ENCODE data around the gene CYB561. TPM values are rescaled to one million over a fixed set of nuclear protein-coding genes. Genes with fewer than 3 reads are reported as not detected.
A peak's percentile ranks its signal among the peaks of the same experiment; 100 is the strongest.

Gene CYB561
- total RNA-seq, 1 experiment from 2014 or later: 42.8 TPM

DNA sequence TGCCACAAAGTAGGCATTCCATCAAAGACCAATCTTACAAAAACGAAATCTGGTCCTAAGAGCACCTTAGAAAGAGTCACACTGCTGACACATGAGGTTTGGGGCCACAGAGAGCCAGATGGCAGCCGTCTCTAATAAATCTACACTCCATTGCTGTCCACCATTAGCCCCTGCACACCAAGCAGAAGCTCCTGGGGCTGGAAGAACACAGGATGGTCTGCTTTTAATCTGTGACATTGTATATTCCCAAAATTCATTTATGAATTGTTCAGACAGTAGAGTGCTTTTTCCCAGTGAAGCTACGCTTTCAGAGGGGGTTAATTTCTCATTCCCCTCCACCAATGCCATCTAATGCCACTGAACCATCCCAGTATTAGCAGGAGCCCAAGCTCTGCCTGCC lies 1.6 kb downstream of the CYB561 start:
- Histone ChIP-seq H3K36me3 (peaks cover 5% of the 10 kb centered on the region; the same call in 1 of the 2 replicates), H3K4me3 (no peak overlapping the region; the same call in 1 of the 2 replicates), H3K9me3 (no peaks in the 10 kb centered on the region), H3K27me3 (no peaks in the 10 kb centered on the region)
- no peak for DNase-seq

DNA sequence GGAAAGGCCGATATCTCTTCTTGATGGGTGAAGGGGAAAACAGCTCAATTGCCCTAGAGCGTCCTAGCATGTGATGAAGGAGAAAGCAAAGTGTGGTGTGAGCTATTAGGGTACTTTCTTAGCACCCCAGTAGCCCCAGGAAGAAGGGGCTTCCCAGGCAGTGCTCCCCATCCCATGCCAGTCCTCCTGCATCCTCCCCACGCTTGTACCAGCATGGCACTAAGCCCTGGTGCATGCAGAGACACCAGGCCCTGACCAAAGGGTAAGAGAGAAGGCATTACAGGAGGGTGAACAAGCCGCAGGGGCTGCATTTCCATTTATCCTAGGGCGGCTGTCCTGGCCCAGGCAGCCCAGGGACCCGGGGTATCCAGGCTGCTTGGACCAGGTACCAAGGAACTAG lies 3.1 kb downstream of the CYB561 start:
- Histone ChIP-seq H3K4me3 (no peak overlapping the region), H3K9me3 (no peaks in the 10 kb centered on the region), H3K36me3 (peaks cover 5% of the 10 kb centered on the region; the same call in 1 of the 2 replicates), H3K27me3 (no peaks in the 10 kb centered on the region)
- DNase-seq: no peak

DNA sequence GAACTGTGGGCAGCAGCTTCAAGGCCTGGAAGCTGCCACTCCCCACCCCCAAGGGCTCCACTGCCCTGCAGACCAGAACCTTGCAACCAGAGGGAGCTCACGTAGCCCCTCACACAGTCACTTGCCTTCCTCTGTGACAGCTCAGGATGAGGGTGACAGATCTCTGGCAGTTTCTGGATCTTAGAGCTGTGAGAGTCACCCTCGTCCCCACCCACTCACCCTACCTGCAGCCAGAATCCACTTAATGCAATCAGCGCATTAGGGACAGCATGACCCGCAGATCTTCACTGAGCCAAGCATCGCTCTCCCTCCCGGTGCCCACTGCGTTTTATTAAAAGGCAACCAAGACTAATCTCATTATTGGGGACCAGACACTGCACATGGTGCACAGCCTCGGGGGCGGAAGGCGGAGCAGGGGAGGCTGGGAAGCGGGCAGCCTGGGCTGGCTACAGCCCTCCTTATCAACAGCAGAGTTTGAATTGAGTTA lies 3.5 kb downstream of the CYB561 start:
- Histone ChIP-seq H3K4me3 (no peak overlapping the region), H3K27me3 (no peaks in the 10 kb centered on the region), H3K36me3 (peaks cover 5% of the 10 kb centered on the region; the same call in 1 of the 2 replicates), H3K9me3 (no peaks in the 10 kb centered on the region)
- DNase-seq: no peak

DNA sequence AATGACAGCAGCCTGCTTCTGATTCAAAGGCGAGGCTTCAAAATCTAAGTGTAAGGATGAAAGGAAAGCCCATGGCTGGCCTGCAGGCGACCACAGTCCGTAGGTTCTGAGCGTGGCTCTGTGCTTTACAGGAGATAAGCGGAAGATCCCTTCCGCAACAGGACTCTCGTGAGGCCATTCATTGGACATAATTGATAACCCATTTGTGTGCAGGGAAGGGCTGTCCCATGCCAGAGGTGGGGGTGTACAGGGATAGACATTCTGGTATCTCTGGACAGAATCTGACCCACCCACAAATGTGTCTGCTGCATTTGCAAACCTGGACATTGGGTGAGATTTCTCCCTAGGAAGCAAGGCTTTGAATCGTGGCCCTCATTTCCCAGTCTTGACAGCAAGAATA lies 4.0 kb downstream of the CYB561 start:
- DNase-seq: no peak
- Histone ChIP-seq H3K36me3 (peaks cover 6% of the 10 kb centered on the region), H3K27me3 (no peaks in the 10 kb centered on the region), H3K9me3 (no peaks in the 10 kb centered on the region), H3K4me3 (no peak overlapping the region)

DNA sequence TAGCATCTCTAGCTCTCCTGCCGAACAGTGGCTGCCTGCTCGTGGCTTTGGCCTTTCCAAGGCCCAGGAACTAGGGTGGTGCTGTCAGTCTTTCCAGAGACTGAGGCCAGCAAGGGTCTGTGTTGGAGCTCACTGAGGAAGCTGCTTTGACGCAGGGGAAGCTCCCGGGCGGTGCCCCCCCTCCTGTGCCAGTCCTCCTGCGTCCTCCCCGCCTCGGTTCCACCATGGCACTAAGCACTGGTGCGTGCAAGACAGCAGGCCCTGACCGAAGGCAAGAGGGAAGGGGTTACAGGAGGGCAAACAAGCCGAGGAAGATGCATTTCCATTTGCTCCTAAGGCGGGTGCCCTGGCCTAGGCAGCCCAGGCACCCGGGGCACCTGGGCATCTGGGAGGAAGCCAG lies 4.5 kb downstream of the CYB561 start:
- no peak for DNase-seq
- Histone ChIP-seq H3K9me3 (no peaks in the 10 kb centered on the region), H3K4me3 (no peak overlapping the region), H3K36me3 (peaks cover 10% of the 10 kb centered on the region), H3K27me3 (no peaks in the 10 kb centered on the region)

DNA sequence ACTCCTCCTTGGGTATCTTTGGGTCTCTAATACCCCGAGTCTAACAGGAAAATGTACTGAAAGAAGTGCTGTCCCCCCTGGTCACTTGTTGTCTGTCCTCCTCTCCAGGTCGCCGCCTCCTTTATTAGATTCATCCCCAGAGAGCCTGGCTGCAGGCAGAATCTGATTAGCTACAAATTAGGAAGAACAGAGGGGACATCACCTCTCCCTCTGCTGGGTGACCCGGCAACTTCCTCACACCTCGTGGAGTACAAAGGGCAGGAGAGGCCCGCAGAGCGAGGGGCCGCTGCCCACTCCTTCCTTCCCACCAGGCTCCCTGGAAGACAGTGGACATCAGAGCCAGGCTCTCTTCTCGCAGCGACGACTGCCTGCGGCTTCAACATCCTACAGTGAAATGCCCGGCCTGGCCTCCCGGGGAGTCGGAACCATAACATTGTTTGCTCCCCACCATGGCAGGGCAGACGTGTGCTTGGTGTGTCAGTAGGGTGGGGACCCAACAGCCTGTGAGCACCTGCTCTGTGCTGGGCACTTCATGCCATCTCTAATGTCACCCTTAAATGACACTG lies 5.3 kb downstream of the CYB561 start:
- Histone ChIP-seq H3K9me3 (no peaks in the 10 kb centered on the region), H3K4me3 (no peak overlapping the region), H3K36me3 (peaks cover 17% of the 10 kb centered on the region), H3K27me3 (no peaks in the 10 kb centered on the region)
- DNase-seq: no peak

DNA sequence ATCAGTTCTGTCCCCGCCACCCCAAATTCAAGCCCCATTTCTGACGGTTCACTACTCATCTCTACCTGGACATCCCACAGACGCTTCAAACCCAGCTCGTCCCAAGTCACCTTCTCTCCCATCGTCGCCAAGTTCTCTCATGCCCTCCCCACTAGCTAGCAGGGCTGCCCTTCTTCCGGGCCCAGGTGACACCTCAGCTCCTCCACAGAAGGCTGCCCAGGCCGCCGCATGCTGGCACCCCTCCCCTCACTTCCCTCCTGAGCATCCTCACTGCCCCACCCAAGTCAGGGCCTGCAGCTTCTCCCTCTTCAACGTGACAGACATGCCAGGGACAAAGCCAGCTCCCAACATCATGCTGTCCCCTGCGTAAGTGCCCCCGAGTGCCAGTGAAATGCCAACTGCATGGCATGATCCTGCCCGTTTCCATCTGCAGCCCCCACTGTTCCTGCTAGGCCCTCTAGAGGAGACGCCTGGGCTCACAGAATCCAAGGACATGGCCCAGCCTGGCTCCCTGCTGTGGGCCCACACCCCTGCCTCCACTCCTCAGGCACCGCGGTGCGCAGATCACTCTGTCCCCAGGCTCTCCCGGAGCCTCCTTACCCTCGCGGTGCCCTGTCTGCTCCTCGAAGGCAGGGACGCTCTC lies 5.9 kb downstream of the CYB561 start:
- DNase-seq: no peak
- Histone ChIP-seq H3K27me3 (no peaks in the 10 kb centered on the region), H3K36me3 (peaks cover 23% of the 10 kb centered on the region), H3K4me3 (no peak overlapping the region), H3K9me3 (no peaks in the 10 kb centered on the region)

DNA sequence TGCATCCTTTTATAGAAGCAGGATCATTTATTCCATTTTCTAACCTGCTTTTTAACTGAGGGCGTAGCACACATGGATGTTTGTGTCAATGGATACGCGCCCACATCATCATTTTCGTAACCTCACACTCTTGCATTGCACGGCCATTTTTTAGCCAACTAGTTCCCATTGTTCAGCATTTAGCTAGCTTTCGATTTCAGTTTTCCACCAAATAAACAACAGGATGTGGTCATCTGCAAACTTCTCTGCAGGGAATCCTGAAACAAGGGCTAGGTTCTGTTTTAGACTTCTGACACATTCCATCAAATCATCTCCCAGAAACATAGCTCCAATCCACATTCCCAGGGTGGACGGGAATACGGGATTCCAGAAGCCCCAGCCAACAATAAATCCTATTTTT lies 6.4 kb downstream of the CYB561 start:
- peaks cover 27% of the 10 kb centered on the region for H3K36me3 ChIP-seq
- no peaks in the 10 kb centered on the region for H3K9me3 ChIP-seq
- no peaks in the 10 kb centered on the region for H3K27me3 ChIP-seq
- DNase-seq: no peak
- H3K4me3 ChIP-seq: no peak overlapping the region

DNA sequence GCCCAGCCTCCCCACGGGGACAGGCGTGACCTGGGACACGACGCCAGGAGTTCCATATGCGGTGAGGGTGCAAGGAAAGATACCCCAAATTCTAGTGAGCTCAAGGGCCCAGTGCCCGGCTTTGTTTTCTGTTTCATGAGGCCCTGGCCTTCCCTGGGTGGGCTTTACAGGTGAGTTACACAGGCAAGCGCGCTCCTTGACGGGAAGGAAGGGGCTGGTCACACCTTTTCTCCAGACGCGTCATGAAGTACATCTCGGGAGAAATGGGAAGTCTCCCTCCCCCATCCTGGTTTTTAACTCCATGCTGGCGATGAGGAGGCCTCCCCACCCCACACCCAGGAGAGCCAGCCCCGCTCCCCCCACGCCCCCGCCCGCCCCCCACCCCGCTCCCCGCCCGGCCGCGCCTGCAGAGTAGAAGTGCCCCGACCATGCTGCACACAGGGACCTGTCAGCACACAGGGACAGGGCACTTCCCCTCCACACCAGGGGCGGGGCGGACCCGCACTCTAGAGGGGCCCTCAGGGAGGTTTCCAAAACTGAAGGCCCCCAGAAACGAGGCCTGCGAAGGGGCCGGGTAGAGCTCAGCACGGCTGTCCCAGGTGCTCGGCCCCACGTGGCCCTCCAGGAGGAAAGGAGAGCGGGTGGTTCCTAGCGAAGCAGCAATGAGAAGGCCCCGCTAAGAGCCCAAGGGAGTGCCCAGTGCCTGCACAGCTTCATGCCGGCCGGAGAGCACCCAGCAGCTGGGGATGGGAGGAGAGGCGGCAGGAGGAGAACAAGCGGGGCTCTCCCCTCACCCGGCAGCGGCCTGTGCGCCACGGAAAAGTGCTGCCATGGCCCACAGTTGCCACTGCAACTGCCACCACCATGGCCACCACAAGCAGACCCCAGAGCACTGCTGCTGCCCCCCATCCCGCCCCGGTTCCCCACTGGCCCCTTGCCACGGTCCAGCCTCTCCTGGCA lies 7.7 kb downstream of the CYB561 start:
- no peaks in the 10 kb centered on the region for H3K9me3 ChIP-seq
- no peak for DNase-seq
- H3K36me3 ChIP-seq: peaks cover 35% of the 10 kb centered on the region
- no peak overlapping the region for H3K4me3 ChIP-seq
- no peaks in the 10 kb centered on the region for H3K27me3 ChIP-seq

DNA sequence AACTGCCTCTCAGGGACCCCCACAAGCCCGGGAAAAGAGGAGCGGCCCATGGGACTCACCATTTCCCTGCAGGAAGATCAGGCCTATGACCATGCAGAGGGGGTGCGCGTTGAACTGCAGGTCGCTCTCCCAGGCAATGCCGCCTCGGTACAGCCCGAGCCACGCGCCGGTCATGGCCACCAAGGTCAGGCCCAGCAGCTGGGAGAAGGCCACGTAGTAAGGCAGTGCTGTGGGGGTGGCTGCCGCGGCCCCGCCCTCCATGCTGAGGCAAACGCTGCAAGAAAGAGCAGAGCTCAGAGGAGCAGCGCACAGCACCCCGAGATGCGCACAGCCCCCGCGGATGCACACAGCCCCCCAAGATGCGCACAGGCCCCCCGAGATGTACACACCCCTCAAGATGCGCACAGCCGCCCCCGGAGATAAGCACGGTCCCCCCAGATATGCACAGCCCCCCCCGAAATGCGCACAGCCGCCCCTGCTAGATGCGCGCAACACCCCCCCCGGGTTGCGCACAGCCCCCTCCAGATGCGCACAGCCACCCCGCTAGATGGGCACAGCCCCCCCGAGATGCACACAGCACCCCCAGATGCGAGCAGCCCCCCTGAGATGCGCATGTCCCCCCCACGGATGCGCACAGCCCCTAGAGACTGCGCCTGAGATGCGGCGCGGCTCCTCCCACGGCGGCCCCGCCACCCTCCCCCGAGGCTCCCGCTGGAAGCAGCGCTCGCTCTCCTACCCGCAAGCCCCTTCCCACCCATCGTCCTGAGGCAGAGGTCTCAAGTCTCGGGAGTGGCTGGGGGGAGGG lies 8.6 kb downstream of the CYB561 start:
- no peaks in the 10 kb centered on the region for H3K27me3 ChIP-seq
- peaks cover 40% of the 10 kb centered on the region for H3K36me3 ChIP-seq
- H3K4me3 ChIP-seq: no peak overlapping the region
- H3K9me3 ChIP-seq: no peaks in the 10 kb centered on the region
- no peak for DNase-seq

DNA sequence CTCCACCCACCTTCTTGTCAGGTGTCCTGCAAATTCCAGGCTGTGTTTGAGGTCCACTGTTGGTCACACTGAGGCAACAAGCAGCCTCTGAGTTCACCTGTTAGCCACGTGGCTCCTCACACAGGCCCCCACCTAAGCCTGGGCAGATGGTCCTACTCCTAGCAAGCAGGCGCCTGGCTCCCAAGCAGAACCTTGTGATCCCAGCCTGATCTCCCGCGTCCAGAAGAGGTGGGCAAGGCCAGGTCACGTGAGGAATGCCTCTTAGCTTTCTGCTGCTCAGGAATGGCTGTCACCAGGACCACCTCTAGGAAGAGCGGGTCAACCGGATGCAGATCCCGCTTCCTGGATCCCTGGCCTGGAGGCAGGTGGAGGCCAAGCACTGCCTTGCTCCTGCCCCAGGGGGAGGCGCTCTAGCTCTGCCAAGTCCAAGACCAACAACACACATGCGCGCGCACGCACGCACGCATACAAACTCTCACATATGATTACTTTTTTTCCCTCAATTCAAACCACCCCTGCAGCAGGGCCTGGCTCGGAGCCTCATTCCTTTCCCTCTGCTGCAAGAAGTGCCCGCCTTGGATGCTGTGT lies 9.5 kb downstream of the CYB561 start:
- no peaks in the 10 kb centered on the region for H3K27me3 ChIP-seq
- H3K36me3 ChIP-seq: peaks cover 47% of the 10 kb centered on the region
- no peak for DNase-seq
- no peak overlapping the region for H3K4me3 ChIP-seq
- no peaks in the 10 kb centered on the region for H3K9me3 ChIP-seq

DNA sequence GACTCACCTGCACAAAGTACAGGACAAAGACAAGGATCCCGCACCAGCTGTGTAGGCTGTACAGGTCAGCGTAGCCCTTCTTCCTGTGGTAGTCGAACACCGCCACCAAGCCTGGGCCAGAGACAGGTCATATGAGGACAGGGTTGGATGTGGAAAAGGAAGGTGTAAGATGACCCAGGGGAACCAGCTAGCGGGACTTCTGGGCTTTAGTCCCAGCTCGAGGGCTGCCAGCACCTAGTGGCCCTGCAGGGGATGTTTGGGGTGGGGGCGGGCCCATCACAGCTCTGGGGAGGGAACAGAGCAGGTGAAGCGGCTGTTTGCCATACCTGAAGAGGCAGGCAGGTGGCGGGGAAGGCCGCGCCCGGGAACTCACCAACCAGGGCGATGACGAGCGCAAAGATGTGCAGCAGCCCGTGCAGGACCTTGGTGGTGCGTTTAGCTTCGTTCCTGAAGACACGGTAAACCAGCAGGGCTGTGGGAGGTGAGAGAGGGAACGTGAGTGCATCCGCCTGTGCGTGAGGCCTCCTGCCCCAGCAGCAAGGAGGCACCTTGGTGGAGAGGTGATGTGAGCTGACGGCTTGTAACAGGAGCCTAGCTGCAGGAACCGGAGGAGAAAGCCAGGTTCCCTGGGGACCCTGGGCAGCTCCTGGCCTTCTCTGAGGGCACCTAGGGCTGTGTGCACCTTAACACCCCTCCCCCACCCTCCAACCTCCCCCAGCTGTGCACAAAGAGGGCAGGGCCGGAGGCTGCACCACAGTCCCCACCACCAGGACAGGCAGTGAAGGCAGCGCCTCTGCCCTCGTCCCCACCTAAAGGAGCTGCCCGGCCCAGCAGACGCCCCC lies 10.2 kb downstream of the CYB561 start:
- no peaks in the 10 kb centered on the region for H3K27me3 ChIP-seq
- H3K9me3 ChIP-seq: no peaks in the 10 kb centered on the region
- no peak for DNase-seq
- H3K4me3 ChIP-seq: no peak overlapping the region
- H3K36me3 ChIP-seq: peaks cover 47% of the 10 kb centered on the region

DNA sequence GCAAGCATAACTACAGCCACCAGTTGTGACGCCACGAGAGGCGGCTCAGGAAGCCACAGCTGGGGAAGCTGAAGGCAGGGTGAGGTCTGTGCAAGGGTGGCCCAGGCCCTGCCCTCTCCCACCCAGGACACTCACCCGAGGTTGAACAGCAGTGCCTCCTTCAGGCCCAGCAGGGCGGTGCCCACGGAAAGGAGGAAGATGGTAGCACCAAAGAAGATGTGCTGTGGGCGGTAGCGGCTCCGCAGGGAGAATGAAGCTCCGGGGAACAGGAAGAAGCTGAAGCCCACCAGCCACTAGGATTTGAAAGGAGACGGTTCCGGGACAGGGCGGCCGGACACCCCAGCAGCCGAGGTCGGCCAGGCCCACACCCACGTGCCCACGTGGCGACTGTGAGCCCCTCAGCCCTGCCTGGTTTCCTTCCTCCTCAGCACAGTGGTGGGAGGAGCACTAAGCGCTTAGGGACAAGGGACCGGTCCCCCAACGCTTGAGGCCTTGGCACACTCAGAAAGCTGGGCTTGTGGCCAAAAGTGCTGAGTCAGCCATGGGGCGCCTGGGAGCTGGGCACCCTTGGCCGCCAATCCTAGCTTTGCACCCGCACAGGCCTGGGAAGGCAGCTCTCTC lies 11.0 kb downstream of the CYB561 start:
- peak; percentile 62 for DNase-seq

DNA sequence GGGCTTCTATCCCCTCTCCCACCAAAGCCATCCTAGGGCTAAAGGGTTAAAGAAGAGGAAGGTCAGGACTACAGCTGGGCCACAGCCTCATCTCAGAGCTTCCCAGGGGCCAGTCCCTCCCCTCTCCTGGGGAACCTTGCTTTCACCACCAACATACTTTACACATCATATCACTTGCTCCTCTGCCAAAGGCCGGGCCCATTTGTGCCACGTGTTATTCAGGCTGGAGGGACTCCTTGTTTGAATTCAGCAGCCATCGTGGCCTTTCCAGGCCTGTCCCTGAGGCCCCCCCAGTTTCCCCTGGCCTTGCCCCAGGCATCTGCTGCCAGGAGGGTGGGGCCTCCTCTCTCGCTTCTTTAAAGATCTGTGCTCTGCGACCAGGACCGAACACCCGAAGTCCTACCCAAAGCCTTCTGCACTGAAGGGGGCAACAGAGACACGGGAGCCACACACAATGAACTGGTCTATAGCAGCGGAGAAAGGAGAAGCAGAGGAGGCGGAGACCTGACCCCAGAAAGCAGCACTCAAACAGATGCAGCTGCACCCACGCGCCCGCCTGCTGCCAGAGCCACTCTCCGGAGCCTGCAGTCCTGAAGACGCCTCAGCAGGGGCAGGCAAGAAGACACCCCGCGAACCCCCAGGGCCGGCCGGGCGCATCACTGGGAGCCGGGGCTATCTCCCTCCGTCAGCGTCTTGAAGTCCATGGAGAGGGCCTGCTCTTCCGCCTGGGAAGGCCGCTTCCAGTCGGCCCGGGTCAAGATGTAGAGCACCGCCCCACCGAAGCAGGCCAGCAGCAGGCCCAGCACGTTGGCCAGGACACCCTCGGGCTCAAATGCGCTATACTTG lies 12.1 kb downstream of the CYB561 start:
- H3K4me3 ChIP-seq: no peak overlapping the region
- DNase-seq: peak; percentile 93

More for the DNA sequence above, 11.0 kb downstream of the CYB561 start:
- no peaks in the 10 kb centered on the region for H3K9me3 ChIP-seq
- no peaks in the 10 kb centered on the region for H3K27me3 ChIP-seq
- H3K36me3 ChIP-seq: peaks cover 47% of the 10 kb centered on the region
- no peak overlapping the region for H3K4me3 ChIP-seq

More for the DNA sequence above, 12.1 kb downstream of the CYB561 start:
- no peaks in the 10 kb centered on the region for H3K9me3 ChIP-seq
- no peaks in the 10 kb centered on the region for H3K27me3 ChIP-seq
- H3K36me3 ChIP-seq: peaks cover 47% of the 10 kb centered on the region
